LNCAP (cell line): ENCODE results near the gene ZCWPW1.

Experiments
- TF ChIP-seq, protein P1 (sequence below): fragments of 450-650 bp; IDR thresholded peaks from 2 replicates; pipeline ENCODE4 v1.5.1; 2017; ENCODE audit warnings: mild to moderate bottlenecking

ZCWPW1 gene

DNA sequence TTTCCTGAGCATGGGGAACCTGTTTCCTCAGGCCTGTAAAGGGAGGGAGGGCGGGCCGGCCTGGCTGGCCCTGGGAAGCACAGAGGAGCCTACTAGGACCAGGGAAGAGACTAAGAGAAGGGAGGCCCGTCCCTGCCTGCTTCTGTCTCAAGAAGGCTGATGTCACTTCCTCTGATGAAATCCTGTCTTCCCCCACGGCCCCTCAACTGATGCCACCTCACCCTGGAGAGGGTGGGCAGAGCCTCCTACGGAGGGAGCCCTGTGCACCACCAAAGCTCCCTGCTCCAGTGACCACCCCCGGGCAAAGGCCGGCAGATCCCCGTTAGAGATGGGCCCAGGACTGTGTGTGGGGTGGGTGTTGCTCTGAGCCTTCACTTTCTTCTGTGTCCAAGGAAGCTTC, 56.2 kb downstream of the ZCWPW1 start:
- TF ChIP-seq, protein P1, sequence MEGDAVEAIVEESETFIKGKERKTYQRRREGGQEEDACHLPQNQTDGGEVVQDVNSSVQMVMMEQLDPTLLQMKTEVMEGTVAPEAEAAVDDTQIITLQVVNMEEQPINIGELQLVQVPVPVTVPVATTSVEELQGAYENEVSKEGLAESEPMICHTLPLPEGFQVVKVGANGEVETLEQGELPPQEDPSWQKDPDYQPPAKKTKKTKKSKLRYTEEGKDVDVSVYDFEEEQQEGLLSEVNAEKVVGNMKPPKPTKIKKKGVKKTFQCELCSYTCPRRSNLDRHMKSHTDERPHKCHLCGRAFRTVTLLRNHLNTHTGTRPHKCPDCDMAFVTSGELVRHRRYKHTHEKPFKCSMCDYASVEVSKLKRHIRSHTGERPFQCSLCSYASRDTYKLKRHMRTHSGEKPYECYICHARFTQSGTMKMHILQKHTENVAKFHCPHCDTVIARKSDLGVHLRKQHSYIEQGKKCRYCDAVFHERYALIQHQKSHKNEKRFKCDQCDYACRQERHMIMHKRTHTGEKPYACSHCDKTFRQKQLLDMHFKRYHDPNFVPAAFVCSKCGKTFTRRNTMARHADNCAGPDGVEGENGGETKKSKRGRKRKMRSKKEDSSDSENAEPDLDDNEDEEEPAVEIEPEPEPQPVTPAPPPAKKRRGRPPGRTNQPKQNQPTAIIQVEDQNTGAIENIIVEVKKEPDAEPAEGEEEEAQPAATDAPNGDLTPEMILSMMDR: no peak

GRCh38 chr7:100371561-100372171, 56.8 kb downstream of the ZCWPW1 start:
- TF ChIP-seq, protein P1: no peak

DNA sequence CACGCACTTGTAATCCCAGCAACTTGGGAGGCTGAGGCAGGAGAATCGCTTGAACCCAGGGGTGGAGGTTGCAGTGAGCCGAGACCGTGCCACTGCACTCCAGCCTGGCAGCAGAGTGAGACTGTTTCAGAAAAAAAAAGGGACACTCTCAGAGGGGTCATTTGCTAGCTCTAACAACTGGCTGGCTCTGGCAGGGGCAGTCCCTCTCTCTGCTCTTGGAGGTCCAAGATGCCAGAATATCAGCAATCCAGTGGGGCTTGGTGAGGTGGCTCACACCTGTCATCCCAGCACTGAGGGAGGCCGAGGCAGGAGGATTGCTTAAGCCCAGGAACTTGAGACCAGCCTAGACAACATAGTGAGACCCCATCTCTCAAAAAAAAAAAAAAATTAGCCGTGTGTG, 57.8 kb downstream of the ZCWPW1 start:
- TF ChIP-seq, protein P1: no peak

GRCh38 chr7:100370303-100370702, 58.2 kb downstream of the ZCWPW1 start:
- TF ChIP-seq, protein P1: no peak

- TF ChIP-seq, protein P1: no peak
These were observed 59.4 kb downstream of the ZCWPW1 start for GRCh38 chr7:100369105-100369504.

- TF ChIP-seq, protein P1: no peak
These were observed 60.6 kb downstream of the ZCWPW1 start for GRCh38 chr7:100367676-100368613.

DNA sequence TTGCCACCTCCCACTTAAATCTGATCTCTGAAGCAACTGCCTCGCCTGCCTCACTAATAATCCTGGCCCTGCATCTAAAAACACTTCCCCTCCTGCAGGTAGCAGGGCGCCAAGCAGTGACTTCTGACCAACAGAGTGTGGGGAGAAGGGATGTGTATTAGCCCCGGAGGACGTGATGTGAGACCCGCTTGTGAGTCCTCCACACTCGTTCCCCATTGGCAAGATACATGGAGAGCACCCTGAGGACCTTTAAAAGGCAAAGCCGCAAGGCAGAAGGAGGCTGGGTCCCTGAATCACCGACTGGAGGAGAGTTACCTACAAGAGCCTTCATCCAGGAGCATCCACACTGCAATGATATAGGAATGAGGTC, 61.3 kb downstream of the ZCWPW1 start:
- TF ChIP-seq, protein P1: no peak
